Stomach smooth muscle (tissue), 2 donors: ENCODE results near the gene CHID1.

ENCODE experiments used
- H3K27ac ChIP-seq: one replicate; pipeline ENCODE4 v1.7.0; 2013; ENCODE audit warnings: mild to moderate bottlenecking, low read length, inconsistent platforms
- H3K27me3 ChIP-seq, 2 donors: one replicate each; pipeline ENCODE4 v1.7.0; 2013; ENCODE audit warnings: low read length in 2 of 2; ENCODE audit not compliant: insufficient read depth in 2 of 2, control insufficient read depth in 1 of 2
- H3K36me3 ChIP-seq, 2 donors: one replicate each; pipeline ENCODE4 v1.7.0; 2013; ENCODE audit warnings: low read length in 2 of 2; ENCODE audit not compliant: control insufficient read depth in 2 of 2, insufficient read depth in 2 of 2
- H3K4me1 ChIP-seq: one replicate; pipeline ENCODE4 v1.7.0; 2013; ENCODE audit warnings: low read length; ENCODE audit not compliant: control insufficient read depth, insufficient read depth
- H3K4me3 ChIP-seq, 2 donors: one replicate each; pipeline ENCODE4 v1.7.0; 2013; ENCODE audit warnings: low read length in 2 of 2
- H3K9ac ChIP-seq, 2 donors: one replicate each; pipeline ENCODE4 v1.7.0; 2013; ENCODE audit warnings: low read length in 2 of 2, mild to moderate bottlenecking in 1 of 2
- H3K9me3 ChIP-seq, 2 donors: one replicate each; pipeline ENCODE4 v1.7.0; 2013; ENCODE audit warnings: low read length in 2 of 2; ENCODE audit not compliant: control insufficient read depth in 2 of 2
- donor health status: healthy.
- donor health status: Pancreatic carcinoma.

CHID1 gene

GRCh38 chr11:833114-833791 lies 77.4 kb downstream of the CHID1 start:
- Histone ChIP-seq H3K4me1 (peaks cover 60% of the 10 kb centered on the region), H3K4me3 (peak overlapping the region; percentile 78 to 81), H3K9ac (peak overlapping the region; percentile 78 to 82), H3K9me3 (no peaks in the 10 kb centered on the region), H3K27me3 (peaks cover 30 to 43% of the 10 kb centered on the region in 2 donors), H3K36me3 (peaks cover 0 to 15% of the 10 kb centered on the region in 2 donors), H3K27ac (peak overlapping the region; percentile 88)

GRCh38 chr11:832529-833113 lies 78.0 kb downstream of the CHID1 start, which contains the start of gene CD151:
TSS of gene CD151 (plus strand) at chr11:832952. CDS start at chr11:836070, 3,118 bp downstream.
- Histone ChIP-seq H3K9me3 (no peaks in the 10 kb centered on the region), H3K27ac (peak within 1 kb of the TSS; percentile 88), H3K4me3 (peak within 1 kb of the TSS; percentile 78 to 81), H3K4me1 (peaks cover 63% of the 10 kb centered on the region), H3K27me3 (peaks cover 36 to 49% of the 10 kb centered on the region in 2 donors), H3K36me3 (peaks cover 0 to 12% of the 10 kb centered on the region in 2 donors), H3K9ac (peak within 1 kb of the TSS; percentile 78 to 82)

GRCh38 chr11:831961-832528 lies 78.6 kb downstream of the CHID1 start:
- H3K27ac ChIP-seq: no peak overlapping the region
- H3K27me3 ChIP-seq: peaks cover 40 to 55% of the 10 kb centered on the region in 2 donors
- H3K4me1 ChIP-seq: peaks cover 68% of the 10 kb centered on the region
- peak overlapping the region in 1 of 2 donors; percentile 71 for H3K4me3 ChIP-seq
- no peaks in the 10 kb centered on the region for H3K9me3 ChIP-seq
- peaks cover 0 to 6% of the 10 kb centered on the region in 2 donors for H3K36me3 ChIP-seq
- peak overlapping the region; percentile 13 to 28 for H3K9ac ChIP-seq

GRCh38 chr11:831118-831864 lies 79.3 kb downstream of the CHID1 start:
- no peak overlapping the region for H3K27ac ChIP-seq
- no peaks in the 10 kb centered on the region for H3K9me3 ChIP-seq
- H3K27me3 ChIP-seq: peaks cover 44 to 62% of the 10 kb centered on the region in 2 donors
- no peak overlapping the region for H3K4me3 ChIP-seq
- no peak overlapping the region for H3K9ac ChIP-seq
- no peaks in the 10 kb centered on the region for H3K36me3 ChIP-seq
- H3K4me1 ChIP-seq: peaks cover 73% of the 10 kb centered on the region

- Histone ChIP-seq H3K36me3 (no peaks in the 10 kb centered on the region), H3K9me3 (no peaks in the 10 kb centered on the region), H3K27ac (no peak overlapping the region), H3K4me3 (peak overlapping the region in 1 of 2 donors; percentile 63), H3K9ac (no peak overlapping the region), H3K27me3 (peaks cover 52 to 70% of the 10 kb centered on the region in 2 donors), H3K4me1 (peaks cover 73% of the 10 kb centered on the region)
Observed at GRCh38 chr11:830295-831117, 80.1 kb downstream of the CHID1 start.

- Histone ChIP-seq H3K36me3 (peaks cover 0 to 3% of the 10 kb centered on the region in 2 donors), H3K4me1 (peaks cover 68% of the 10 kb centered on the region), H3K9me3 (no peaks in the 10 kb centered on the region), H3K4me3 (peak overlapping the region in 1 of 2 donors; percentile 63), H3K27ac (no peak overlapping the region), H3K27me3 (peaks cover 57 to 76% of the 10 kb centered on the region in 2 donors), H3K9ac (no peak overlapping the region)
Observed at GRCh38 chr11:829847-830294, 80.7 kb downstream of the CHID1 start.

- no peak overlapping the region for H3K27ac ChIP-seq
- H3K4me3 ChIP-seq: peak overlapping the region; percentile 14 to 63
- H3K4me1 ChIP-seq: peaks cover 62% of the 10 kb centered on the region
- H3K9ac ChIP-seq: no peak overlapping the region
- no peaks in the 10 kb centered on the region for H3K9me3 ChIP-seq
- peaks cover 57 to 81% of the 10 kb centered on the region in 2 donors for H3K27me3 ChIP-seq
- H3K36me3 ChIP-seq: peaks cover 0 to 8% of the 10 kb centered on the region in 2 donors
Observed at GRCh38 chr11:829176-829846, 81.3 kb downstream of the CHID1 start.

- H3K9ac ChIP-seq: no peak overlapping the region
- peaks cover 56% of the 10 kb centered on the region for H3K4me1 ChIP-seq
- H3K4me3 ChIP-seq: peak overlapping the region in 1 of 2 donors; percentile 22
- H3K36me3 ChIP-seq: peaks cover 0 to 8% of the 10 kb centered on the region in 2 donors
- H3K9me3 ChIP-seq: no peaks in the 10 kb centered on the region
- H3K27ac ChIP-seq: no peak overlapping the region
- H3K27me3 ChIP-seq: peaks cover 57 to 81% of the 10 kb centered on the region in 2 donors
Observed at GRCh38 chr11:828506-829175, 82.0 kb downstream of the CHID1 start.

- Histone ChIP-seq H3K36me3 (peaks cover 0 to 8% of the 10 kb centered on the region in 2 donors), H3K9ac (no peak within 1 kb of the TSS), H3K4me3 (peak within 1 kb of the TSS in 1 of 2 donors; percentile 52), H3K4me1 (peaks cover 53% of the 10 kb centered on the region), H3K27ac (no peak within 1 kb of the TSS), H3K9me3 (no peaks in the 10 kb centered on the region), H3K27me3 (peaks cover 57 to 81% of the 10 kb centered on the region in 2 donors)
Observed at GRCh38 chr11:827897-828192, 82.8 kb downstream of the CHID1 start, which contains the start of gene CRACR2B. TSS of gene CRACR2B (plus strand) at chr11:827919. CDS start at chr11:828608, 689 bp downstream.
